ENCODE measurements around the gene PRR35.

Gene PRR35

DNA sequence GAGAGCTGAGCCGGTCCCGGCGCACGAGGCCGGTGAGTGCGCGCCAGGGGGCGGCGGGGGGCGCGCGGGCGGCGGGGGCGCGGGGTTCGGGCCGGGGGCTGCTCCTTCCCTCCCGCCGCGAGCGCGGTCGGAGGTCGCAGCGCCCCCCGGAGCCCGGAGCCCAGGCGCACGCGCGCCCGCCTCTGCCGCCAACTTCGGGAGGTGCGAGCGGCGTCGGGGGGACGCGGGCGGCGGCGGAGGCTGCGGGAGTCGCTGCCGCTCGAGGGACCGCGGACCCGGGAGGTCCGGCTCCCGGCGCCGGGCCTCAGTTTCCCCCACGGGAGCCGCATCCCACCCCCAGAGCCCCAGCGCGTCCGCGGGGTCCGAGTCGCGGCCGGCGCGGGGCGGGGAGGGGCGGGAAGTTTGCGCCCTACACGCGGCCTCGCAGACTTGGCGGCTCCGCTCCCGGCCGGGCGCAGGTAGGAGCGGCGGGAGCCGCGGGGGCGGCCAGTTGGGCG lies at the start of gene PRR35:
Gene PRR35, plus strand, starts transcription at position 191 of the 497 bp plus-strand sequence. CDS start 2,901 bp downstream, outside the sequence.
- no peak for TF ChIP-seq ZFX (IDR thresholded peaks at IDR 0.05; ENCODE audit: borderline replicate concordance)
- TF ChIP-seq, protein P1, sequence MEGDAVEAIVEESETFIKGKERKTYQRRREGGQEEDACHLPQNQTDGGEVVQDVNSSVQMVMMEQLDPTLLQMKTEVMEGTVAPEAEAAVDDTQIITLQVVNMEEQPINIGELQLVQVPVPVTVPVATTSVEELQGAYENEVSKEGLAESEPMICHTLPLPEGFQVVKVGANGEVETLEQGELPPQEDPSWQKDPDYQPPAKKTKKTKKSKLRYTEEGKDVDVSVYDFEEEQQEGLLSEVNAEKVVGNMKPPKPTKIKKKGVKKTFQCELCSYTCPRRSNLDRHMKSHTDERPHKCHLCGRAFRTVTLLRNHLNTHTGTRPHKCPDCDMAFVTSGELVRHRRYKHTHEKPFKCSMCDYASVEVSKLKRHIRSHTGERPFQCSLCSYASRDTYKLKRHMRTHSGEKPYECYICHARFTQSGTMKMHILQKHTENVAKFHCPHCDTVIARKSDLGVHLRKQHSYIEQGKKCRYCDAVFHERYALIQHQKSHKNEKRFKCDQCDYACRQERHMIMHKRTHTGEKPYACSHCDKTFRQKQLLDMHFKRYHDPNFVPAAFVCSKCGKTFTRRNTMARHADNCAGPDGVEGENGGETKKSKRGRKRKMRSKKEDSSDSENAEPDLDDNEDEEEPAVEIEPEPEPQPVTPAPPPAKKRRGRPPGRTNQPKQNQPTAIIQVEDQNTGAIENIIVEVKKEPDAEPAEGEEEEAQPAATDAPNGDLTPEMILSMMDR (IDR thresholded peaks at IDR 0.05) = no peak

DNA sequence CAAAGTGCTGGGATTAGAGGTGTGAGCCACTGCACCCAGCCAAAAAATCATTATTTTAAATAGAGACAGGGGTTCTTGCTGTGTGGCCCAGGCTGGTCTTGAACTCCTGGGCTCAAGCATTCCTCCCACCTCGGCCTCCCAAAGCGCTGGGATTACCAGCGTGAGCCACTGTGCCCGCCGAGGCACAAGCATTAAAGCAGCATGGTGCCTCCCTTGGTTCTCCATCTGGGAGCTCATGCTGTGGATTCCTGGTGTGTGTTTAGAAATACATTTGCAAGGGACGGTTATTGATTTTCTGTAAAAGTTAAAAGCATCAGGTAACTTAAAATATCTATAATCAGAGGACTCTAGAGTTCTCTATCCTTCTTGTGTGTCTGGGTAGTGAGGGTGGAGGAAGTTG lies 47.4 kb upstream of the PRR35 start:
- no peak for TF ChIP-seq ZFX (IDR thresholded peaks at IDR 0.05; ENCODE audit: borderline replicate concordance)
- peak overlapping the region; percentile 7; the same call in 1 of the 2 replicates for H3K27ac ChIP-seq

More for the DNA sequence above, at the start of gene PRR35:
- H3K27ac ChIP-seq = no peak within 1 kb of the TSS

DNA sequence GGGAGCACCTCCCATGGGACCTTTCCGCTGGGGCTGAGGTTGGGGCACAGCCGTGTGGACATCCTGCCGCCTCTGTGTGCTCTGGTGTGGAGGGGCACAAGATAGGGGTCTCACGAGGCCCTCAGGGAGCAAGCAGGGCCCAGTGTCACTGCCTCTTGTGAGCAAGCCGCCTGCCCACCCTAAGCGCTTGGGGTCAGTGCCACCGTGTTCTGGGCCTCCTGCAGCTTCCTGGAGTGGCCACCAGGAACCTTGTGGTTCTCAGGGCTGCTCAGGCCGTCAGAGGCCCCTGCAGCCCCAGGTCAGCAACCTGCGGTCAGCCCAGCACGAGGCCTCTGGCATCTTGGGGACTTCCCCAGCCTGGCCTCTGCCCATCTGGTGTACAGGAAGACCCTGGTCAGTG lies 46.2 kb upstream of the PRR35 start:
- no peak overlapping the region for H3K27ac ChIP-seq
- TF ChIP-seq ZFX (IDR thresholded peaks at IDR 0.05; ENCODE audit: borderline replicate concordance) = no peak
- TF ChIP-seq, protein P1 (IDR thresholded peaks at IDR 0.05) = no peak

DNA sequence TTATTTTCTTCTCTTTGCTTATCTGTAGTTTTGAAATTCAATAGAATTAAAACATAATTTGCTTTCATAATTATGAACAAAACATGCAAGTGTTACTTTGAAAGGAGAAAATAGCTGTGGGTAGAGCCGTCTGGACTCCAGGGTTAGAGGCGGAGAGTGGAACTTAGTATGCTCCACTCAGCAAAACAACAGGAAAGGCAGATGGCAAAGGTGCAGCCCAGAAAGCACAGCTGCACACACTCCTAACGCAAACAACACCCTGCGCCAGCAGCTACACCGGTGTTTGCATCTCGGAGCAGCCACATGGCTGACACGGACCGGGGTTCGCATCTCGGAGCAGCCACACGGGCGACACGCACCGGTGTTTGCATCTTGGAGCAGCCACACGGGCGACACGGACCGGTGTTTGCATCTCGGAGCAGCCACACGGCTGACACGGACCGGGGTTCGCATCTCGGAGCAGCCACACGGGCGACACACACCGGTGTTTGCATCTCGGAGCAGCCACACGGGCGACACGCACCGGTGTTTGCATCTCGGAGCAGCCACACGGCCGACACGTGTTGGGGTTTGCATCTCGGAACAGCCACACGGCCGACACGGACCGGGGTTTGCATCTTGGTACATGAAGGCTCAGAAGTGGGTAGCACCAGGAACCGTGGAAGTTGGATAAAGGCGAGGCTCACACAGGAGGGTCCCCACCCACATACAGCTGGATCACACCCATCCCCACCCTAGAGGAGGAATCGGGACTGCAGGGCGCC lies 44.8 kb upstream of the PRR35 start:
- H3K27ac ChIP-seq = no peak overlapping the region
- no peak for TF ChIP-seq ZFX (IDR thresholded peaks at IDR 0.05; ENCODE audit: borderline replicate concordance)
- TF ChIP-seq, protein P1 (IDR thresholded peaks at IDR 0.05) = no peak

DNA sequence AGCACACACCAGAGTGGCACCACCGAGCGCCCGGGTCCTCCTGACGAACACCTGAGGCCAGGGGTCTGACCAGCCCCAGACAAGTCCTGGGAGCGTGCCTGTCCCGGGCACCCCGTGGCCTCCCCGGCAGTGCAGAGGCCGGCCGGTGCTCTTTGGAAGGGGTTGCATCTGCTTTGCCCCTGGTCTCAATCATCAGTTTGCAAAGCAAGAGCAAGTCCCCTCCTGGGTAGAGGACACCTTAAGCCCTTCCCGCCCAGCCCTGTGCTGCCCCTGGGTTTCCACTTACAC lies 44.3 kb upstream of the PRR35 start:
- no peak overlapping the region for H3K27ac ChIP-seq
- TF ChIP-seq ZFX (IDR thresholded peaks at IDR 0.05; ENCODE audit: borderline replicate concordance) = no peak
- TF ChIP-seq, protein P1 (IDR thresholded peaks at IDR 0.05) = no peak

DNA sequence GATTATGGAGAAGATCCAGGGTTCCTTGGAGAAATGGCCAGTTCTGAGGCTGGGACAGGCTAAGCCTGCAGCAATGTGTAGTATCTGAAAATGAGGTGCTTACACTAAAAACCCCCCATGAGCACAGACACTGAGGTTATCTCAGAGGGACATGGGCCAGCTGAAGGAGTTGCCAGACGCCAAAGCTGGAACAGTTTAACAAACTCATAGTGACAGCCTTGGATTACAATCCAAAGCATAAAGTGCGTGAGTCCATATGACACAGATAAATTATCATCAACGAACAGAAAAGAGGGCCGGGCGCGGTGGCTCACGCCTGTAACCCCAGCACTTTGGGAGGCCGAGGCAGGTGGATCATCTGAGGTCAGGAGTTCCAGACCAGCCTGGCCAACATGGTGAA lies 43.9 kb upstream of the PRR35 start:
- H3K27ac ChIP-seq = no peak overlapping the region
- TF ChIP-seq, protein P1 (IDR thresholded peaks at IDR 0.05) = no peak
- TF ChIP-seq ZFX (IDR thresholded peaks at IDR 0.05; ENCODE audit: borderline replicate concordance) = no peak

DNA sequence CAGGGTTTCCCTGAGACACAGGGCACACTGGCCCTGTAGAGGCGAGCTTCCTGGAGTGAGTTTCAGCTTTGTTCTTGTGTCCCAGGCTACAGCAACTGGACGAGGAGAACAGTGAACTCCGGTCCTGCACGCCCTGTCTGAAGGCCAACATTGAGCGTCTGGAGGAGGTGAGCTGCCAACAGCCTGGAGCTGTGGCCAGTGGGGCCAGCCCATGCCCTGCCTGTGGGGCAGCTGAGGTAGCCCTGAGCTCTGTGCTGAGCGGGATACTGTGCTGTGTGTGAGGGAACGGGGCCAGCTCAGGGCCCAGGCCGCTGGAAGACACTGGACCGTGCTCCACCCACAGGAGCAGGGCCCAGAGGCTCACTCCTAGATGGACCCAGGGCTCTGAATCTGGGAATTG lies 41.3 kb upstream of the PRR35 start:
- TF ChIP-seq, protein P1 (IDR thresholded peaks at IDR 0.05) = no peak
- TF ChIP-seq ZFX (IDR thresholded peaks at IDR 0.05; ENCODE audit: borderline replicate concordance) = no peak
- H3K27ac ChIP-seq = no peak overlapping the region

All from 22Rv1 (cell line).